C1 segment of cervical spinal cord (tissue), 14 donors: ENCODE measurements around the gene PSME1.
A peak's percentile ranks its signal among the peaks of the same experiment; 100 is the strongest.

Experiments
- DNase-seq, 14 donors: peaks; one replicate each; lab custom pipeline; 2025; lab: John Stamatoyannopoulos, UW

PSME1 gene

GRCh38 chr14:24129410-24129998 lies 6.5 kb upstream of the PSME1 start:
- DNase-seq, result no peak

DNA sequence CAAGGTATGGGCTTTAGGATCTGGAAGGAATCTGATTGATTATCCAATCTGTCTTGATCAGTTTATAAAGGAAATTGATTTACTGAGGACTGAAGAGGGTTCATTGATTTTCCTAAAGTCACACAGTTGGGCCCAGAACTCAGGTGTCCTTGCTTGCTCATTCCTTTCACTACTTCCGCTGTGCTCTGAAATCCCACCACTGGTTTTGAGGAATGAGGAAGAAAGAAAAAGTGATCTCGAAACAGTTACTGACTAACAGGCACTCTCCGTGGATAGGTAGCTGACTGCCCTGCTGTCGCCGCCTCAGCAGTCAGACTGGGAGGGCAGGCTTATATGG lies 5.6 kb upstream of the PSME1 start, which contains the start of gene FITM1:
Gene FITM1, plus strand, starts transcription at position 280 of the 337 bp plus-strand sequence. CDS start 905 bp downstream, outside the sequence.
- no peak for DNase-seq

- DNase-seq, result no peak
Observed at GRCh38 chr14:24130717-24131548, 5.1 kb upstream of the PSME1 start.

DNA sequence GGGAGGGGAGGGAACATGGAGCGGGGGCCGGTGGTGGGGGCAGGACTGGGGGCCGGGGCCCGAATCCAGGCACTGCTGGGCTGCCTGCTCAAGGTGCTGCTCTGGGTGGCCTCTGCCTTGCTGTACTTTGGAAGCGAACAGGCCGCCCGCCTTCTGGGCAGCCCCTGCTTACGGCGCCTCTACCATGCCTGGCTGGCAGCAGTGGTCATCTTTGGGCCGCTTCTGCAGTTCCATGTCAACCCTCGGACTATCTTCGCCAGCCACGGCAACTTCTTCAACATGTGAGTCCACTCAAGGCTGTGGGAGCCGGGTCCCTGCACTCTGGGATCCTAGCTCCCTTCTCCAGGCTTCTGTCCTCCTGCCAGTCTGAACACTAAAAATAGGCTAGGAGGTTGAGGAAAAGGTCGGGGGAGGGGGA lies 4.4 kb upstream of the PSME1 start:
- no peak for DNase-seq

- DNase-seq, result no peak
Observed at GRCh38 chr14:24132061-24132685, 3.8 kb upstream of the PSME1 start.

GRCh38 chr14:24132976-24133375 lies 3.0 kb upstream of the PSME1 start:
- no peak for DNase-seq

DNA sequence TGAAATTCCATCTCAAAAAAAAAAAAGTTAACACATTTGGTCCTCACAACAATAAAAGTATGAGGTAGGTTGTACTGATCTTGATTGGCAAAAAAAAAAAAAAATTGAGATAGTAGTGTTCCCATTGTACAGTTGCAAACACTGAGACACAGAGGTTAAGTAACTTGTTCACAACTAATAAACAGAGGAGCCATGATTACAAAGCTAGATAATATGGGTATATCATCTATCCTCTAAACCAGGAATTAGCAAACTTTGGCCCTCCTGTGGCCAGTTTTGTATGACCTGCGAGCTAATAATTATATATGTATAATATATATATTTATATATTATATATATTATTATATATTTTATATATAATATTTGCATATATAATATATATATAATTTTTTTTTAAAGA lies 2.3 kb upstream of the PSME1 start:
- DNase-seq, result no peak

- DNase-seq, result no peak
Observed at GRCh38 chr14:24135584-24135833, 485 bp upstream of the PSME1 start.

DNA sequence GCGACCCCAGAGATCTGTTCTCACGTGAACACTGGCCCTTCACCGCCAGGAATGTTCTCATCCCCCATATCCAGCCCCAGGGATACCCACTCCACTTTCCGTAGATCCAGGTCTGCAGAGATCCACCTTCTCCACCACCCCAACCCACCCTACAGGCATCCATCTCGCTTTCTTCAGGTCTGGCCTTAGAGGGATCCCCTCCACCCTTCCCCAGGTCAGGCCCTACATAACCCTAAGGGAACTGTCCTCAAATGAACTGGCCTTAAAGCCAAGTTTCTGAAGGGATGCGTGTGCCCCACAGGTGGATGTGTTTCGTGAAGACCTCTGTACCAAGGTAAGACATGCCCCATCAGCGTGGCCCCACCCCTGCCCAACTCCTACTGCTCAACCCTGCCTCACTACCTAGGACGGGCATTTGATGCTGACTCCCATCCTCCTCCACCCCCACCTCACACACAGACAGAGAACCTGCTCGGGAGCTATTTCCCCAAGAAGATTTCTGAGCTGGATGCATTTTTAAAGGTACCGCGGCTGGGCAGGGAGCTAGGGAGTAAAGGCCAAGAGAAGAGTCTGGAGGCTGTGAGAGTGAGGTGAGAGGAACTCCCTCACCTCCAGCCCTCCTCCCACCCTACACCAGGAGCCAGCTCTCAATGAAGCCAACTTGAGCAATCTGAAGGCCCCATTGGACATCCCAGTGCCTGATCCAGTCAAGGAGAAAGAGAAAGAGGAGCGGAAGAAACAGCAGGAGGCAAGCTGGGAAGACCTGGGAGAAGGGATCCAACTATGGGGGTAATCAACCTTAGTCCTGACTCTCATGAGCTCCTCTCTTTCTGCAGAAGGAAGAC lies 912 bp downstream of the PSME1 start:
- no peak for DNase-seq

GRCh38 chr14:24137529-24138395 lies 1.8 kb downstream of the PSME1 start:
- no peak for DNase-seq

DNA sequence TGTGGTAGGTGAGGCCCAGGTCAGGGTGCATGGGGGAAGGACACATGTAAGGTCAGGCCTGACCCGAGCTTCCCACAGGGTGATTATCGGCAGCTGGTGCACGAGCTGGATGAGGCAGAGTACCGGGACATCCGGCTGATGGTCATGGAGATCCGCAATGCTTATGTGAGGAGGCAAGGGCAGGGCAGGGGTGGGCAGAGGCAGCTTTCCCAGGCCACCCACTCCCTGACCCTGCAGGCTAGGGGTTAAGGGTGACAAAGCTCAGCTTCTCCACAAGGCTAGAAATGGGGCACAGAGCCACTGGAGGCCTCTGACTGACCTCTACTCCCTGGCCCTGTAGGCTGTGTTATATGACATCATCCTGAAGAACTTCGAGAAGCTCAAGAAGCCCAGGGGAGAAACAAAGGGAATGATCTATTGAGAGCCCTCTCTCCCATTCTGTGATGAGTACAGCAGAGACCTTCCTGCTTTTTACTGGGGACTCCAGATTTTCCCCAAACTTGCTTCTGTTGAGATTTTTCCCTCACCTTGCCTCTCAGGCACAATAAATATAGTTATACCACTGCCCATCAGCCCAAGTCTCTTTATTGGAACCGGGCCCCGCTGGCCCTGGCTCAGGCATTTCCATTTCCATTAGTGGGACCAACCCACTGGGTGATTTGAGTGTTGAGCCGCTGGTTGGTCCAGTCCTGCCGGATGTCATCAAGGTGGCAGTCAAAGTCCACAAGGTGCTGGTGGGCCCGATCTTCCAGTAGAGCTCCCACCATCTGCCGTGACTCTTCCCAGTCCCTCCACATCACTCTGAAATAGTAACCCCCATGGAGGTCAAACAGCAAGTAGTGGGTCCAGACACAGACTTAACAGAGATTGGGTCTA lies 2.6 kb downstream of the PSME1 start:
- no peak for DNase-seq

GRCh38 chr14:24139272-24139934 lies 3.4 kb downstream of the PSME1 start:
- no peak for DNase-seq

DNA sequence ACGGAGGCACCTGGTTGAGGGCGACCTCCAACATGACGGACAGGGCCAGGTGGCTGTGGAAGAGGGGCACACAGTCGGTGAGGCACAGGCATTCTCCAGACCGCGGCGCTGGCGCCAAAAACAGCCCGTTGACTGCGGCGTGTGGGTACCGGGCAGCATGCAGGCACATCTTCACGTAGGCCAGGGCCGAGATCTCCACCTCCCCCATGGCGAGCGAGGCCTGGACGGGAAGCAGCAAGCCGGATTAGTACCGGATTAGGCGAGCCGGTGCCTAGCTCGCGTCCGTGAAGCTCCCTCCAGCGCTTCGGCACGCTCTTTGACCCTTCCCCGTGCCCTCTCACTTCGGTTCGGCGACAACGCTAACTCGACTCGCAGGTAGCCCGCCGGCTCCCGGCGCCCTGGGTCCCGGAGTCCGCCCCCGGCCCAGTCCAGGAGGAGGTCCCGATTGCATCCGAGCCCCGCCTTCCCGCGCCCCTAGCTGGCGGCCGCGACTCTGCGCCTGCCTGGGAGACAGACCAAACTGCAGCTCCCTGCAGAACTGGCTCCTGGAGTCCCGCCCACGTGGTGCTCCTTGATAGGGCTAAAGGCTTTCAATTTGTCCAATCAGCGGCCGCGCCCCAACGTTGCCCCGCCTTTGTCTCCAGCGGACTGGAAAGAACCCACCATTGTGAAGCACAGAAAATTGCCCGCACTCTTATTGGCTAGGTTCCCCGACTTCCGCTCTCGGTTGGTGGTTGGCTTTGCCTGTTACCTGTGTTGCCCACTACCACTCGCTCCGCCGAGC lies 5.3 kb downstream of the PSME1 start, which contains the start of gene EMC9:
Gene EMC9, minus strand, starts transcription at position 495 of the 784 bp plus-strand sequence. Its CDS starts 287 bp downstream, at position 208.
- DNase-seq, result peak; percentile 90 to 99 (median 98)

DNA sequence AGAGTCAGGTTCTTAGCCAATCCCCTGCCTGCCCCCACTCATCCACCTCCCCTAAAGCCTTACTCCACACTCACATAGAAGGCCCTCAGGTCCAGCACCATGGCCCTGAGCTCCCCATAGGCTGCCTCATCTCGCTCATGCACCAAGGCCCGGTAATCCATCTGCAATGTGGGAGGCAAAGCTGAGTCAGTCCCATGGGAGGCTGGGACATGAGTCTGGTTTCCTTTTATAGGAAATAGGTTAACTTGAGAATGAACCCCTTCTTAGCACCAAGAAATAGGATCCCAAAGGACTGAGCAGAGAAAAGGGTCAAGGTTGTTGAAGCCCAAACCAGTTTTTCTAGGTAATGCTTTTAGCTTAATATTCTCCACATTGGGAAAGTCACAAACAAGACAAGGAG lies 7.5 kb downstream of the PSME1 start:
- no peak for DNase-seq

GRCh38 chr14:24144451-24144850 lies 8.5 kb downstream of the PSME1 start:
- DNase-seq, result no peak

GRCh38 chr14:24145219-24145618 lies 9.2 kb downstream of the PSME1 start:
- DNase-seq, result no peak

DNA sequence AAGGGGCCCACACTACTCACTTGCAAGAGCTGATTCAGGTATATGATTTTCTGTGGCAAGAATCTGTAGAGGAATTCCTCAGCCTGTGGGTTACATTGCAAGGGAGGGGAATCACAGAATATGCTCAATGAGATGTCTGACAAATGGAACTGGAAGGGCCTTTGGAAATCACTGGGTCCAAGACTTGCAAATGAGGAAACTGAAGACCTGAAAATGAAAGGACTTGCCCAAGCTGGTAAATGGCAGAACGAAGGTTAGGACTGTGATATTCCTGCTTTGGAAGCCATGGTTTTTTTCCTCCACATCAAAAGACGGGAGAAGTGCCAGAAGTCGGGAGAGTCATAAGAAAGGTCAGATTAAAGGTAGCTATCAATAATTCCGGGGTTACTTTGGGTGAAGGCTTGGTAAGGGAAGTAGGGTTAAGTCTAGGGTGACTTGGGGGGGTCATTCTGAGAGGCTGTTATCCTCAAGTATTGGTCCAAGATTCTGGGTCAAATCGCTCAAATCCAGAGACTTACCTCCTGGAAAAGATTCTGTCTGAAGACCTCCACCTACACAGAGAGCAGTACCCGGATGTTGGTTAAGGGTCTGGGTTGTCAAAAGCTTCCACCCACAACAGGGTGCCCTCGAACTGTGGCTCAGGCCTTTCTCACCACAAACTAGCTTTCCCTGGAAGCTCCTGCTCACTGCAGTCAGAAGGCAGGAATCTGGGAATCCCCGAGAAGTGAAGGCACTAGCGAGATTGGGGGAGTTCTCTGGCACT lies 9.9 kb downstream of the PSME1 start:
- DNase-seq, result no peak

DNA sequence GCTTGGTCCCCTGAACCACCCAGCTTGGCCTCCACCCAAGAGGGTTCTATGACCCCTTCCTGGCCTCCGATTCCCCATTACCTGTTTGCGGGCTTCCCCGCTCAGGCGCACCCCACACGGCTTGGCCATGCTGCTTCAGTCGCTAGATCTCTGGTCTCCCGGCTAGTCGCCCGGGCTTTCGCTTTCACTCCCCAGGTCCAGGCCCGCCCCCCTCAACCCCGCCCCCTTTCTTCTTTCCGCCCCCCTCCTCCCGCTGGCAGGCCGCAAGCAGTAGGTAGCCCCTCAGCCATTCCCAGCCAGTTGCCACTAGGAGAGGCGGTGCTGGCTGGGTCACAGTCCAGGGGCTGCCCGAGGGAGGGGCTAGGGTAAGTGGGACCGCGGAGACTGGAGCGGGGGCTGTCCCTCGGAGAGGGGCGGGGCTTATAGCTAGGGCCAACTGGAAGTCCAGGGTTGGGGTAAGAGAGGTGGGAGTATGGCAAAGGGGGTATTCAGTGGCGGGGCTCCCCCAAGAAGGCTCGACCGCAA lies 10.5 kb downstream of the PSME1 start, which contains the start of gene PSME2:
Gene PSME2, minus strand, starts transcription at position 158 of the 525 bp plus-strand sequence. Its CDS starts 29 bp downstream, at position 129.
- DNase-seq, result peak; percentile 46 to 94 (median 87)
